AG20443 (cell line): ENCODE measurements around the gene SMOC2.

ENCODE experiments used
- DNase-seq: peaks from one replicate; pipeline ENCODE4 v3.0.0; 2012; ENCODE audit warnings: low spot score, mixed read lengths

Gene SMOC2

DNA sequence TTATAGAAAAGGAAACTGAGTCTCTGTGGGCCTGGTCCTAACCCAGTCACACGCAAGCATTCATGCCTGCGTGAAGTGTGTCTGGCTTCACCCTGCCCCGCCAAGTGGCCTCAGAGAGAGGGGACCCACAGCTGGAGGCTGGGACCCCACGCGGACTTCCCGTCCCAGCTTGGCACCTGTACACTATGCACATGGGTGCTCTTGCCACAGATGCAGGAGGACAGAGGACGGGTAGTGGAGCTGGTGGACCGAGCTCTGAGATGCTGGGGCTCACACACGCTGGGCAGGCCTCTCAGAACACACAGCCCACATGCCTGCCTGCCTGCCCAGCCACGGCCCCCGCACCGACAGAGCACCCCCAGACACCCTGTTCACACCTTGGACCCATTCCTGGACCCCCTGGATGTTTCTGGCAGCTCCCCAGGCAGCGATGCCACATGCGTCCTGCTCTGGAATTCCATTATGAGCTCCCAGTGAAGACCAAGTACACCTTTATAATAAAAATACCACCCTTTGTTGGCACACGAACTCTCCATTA is 24.9 kb upstream of the SMOC2 start:
- DNase-seq: no peak

- DNase-seq: no peak
These were observed 24.5 kb upstream of the SMOC2 start for GRCh38 chr6:168416531-168416930.

DNA sequence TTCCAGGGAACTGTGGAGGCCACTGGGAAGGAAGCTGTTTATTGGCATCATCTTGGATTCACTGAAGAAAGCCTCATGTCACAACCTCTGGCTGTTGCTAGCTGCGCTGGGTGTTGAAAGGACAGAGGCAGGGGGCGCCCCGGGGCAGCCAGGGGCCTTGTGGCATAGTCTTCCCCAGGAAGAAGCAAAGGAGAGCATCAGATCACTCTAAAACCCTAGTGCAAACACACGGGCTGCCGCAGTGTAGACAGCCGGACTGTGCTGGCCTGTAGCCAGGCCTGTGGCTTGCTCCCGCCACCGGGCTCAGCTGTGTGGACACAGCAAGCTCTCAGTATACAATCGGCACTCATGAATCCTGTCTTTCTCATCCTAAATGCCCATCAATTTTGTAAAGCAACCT is 23.8 kb upstream of the SMOC2 start:
- no peak for DNase-seq

- no peak for DNase-seq
These were observed 23.1 kb upstream of the SMOC2 start for GRCh38 chr6:168417679-168418557.

GRCh38 chr6:168418711-168419121 is 22.3 kb upstream of the SMOC2 start:
- DNase-seq: no peak

DNA sequence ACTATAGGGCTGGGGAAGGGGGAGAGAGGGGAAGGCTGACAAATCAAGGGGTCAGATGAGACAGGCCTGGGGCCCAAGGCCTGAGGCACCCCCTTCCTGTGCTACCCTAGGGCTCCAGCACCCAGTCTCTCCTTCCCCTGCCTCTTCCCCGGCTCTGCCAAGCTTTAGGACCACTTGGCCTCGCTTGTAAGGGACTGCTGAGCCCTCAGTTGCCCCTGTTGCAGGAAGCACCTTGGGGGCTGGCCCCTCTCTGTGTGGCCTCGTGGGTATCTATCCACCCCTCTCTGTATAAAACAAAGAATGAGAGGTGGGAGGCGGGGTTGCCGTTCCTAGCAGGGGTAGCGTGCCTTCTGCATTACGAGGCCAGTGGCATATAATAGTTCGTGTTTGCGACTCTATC is 21.4 kb upstream of the SMOC2 start:
- no peak for DNase-seq

- DNase-seq: no peak
These were observed 20.9 kb upstream of the SMOC2 start for GRCh38 chr6:168420084-168420483.

- DNase-seq: no peak
These were observed 20.3 kb upstream of the SMOC2 start for GRCh38 chr6:168420706-168421105.

GRCh38 chr6:168427184-168427583 is 13.8 kb upstream of the SMOC2 start:
- no peak for DNase-seq

DNA sequence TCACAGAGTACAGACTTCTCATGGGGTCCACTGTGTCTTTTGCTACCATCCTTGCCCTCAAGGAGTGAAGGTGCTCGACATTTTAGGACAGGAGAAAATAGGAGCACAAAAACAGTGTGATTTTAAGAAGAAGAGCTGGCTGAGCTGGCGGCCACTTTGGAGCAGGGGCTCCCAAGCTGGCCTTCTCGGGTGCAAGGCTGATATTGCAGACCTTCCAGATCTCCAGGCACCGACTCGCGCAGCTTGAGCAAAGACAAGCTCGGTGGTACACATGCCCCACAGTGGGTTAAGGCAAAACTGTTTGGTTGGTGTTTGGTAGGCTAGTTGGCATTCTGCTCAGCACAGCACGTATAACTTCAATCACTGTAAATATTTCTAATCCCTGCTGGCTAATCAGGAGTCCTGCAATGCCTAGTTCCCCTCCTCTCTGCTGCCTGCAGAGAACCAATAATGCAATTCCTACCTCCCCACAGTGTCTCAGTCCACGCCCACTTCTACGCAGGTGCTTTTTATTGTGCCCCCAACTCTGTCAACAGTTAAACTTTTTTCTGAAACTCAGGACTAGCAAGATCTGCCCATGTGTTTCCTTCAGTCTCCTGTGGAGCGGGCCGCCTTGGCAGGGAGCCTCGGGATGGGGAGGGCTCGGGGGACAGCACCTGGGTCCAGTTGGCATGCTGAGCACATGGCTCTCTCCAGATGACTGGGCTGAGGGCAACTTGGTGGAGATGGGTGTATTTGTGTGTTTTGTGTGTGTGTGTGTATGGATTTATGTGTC is 12.7 kb upstream of the SMOC2 start:
- DNase-seq: no peak

GRCh38 chr6:168428863-168429262 is 12.1 kb upstream of the SMOC2 start:
- no peak for DNase-seq

DNA sequence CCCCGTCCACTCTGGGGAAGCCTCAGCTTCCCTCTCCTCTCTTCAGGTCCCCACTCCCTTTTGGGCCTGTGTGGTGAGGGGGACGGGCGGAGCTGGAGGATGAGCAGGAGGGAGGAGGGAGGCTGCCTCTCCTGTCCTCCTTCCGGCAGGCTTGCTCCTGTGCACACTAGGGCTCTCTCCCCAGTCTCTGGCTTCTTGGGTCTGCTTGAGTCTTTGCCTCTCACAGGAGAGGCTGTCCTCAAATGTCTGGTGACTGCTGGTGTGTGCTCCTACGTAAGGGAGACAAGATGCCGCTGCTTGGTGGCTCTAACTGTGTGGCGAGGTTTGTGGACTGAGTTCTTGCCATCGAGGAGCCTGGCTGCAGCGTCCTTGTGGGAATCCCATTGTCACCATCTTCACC is 8.8 kb upstream of the SMOC2 start:
- no peak for DNase-seq

DNA sequence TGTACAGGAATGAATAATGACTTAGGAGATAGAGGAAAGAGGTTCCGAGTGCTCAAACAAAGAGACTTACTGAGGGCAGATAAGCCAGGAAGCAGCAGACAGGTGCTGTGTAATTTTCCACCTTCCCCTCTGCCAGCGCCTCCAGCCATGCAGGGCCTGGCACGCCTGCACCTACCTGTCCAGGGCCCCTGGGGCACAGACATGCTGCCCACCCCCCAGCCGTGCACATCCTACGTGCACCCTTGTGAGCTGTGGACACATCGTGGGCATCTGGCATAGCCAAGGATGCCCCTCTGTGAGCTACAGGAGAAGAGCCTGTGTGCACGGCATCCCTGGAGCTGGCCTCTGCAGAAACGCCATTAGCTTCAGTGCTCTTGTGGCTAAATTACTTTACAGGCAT is 7.1 kb upstream of the SMOC2 start:
- DNase-seq: no peak

DNA sequence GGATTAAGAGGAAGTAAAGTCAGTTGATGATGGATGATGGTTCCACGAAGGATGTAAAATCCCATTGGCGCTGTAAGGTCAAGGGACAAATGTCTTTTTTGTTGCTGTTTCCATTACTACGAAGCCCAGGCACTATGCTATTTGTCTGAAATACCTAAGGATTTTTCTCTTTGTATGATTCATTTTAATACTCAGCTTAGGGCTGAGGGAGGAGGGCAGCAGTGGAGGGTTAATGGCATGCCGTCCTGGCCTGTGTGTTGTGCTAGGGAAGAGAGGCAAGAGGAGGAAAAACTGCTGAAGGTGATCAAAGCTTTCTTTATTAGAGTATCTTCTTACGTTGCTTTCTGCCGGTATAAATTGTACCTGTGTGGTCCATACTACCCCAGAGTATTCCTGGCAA is 6.5 kb upstream of the SMOC2 start:
- no peak for DNase-seq

DNA sequence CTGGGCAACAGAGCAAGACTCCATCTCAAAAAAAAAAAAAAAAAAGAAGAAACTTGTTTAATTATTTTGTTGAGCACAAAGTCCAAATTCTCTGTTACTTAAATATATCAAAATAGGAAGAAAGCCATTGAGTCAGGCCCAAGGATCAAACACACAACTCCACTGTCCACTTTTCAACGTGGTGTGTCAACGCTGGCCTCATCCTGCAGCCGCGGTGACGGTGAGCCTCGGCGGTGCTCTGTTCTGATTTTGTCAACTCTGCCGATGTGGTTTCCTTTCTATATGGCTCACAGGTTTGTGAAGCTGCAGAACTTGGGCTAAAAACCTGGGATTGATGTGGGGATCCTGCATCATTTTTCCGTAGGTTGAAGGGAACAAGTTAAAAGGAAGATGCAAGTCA is 3.2 kb upstream of the SMOC2 start:
- no peak for DNase-seq

GRCh38 chr6:168438783-168439520 is 2.0 kb upstream of the SMOC2 start:
- DNase-seq: no peak

DNA sequence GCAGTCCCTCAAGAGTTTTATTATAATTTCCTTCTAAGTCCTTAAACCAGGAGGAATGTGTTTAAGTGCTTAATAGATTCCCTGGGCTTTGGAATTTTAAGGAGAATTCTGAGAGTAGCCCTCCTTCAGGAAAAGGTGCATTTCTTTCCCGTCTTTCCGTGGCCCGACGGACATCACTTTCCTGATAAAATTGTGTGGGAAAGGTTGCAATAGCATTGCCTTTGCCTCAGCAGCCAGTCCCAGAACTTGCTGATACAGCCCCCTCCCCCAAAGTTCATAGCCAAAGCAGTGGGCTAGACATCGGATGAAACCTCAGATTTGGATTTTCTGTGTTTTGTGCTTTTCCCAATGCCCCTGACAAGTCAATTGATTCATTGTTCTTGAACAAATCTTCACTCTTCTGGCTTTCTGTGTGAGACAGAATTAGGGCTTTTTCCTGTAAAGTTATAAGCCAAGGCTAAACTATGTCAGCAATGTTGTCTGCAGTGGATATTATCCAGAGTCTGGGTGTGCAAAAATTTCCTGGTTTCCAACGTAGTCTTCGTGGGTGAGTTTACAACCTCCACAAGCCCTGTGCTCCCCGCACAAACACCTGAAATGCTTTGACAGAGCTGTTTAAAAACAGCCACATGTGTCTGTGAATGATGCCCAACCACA is 1.1 kb upstream of the SMOC2 start:
- no peak for DNase-seq

- DNase-seq: no peak
These were observed 729 bp downstream of the SMOC2 start for GRCh38 chr6:168441434-168442391.

- DNase-seq: no peak
These were observed 1.7 kb downstream of the SMOC2 start for GRCh38 chr6:168442646-168443045.

DNA sequence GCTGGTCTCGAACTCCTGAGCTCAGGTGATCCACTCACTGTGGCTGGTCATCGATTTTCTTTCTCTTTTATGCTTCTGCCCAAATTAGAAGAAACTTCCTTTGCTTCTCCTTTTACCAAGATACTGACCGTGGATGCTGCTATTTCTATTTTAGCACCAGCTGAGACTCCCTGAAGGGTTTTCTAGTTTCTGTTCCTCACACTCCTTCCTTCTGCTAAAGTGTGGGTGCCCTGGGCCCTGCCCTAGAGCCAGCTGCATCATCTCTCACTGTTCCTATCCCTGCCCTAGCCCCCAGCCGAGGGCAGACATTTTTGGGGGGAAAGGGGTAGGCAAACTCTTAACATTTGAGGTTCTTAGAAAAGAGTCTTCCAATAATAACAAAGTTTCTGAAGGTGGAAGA is 6.3 kb downstream of the SMOC2 start:
- DNase-seq: no peak

DNA sequence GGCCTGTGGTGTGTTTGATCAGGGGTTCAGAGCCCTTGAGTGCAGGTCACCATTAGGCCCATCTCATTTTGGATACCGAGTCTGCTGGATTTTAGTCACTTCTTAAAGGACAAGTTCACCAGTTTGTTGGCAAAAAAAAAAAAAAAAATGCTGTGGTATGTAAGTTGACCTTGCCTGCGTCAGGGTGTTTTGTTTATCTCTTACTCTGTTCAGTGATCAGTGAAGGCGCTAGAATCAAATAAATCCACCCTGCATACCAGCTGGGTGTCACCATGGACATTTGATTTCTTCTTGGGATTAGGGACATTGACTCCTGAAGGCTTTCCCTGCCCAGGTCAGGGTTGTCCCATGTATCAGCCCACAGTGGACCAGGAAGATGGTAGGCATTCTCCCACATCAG is 6.7 kb downstream of the SMOC2 start:
- no peak for DNase-seq
